Ishikawa (cell line): ENCODE measurements around the gene TMEM40.

Experiments
- CEBPB ChIP-seq: IDR thresholded peaks from 2 replicates; pipeline ENCODE4 v1.6.1; 2012
- CREB1 ChIP-seq: IDR thresholded peaks from 2 replicates; pipeline ENCODE4 v1.6.1; 2012; ENCODE audit warnings: low read depth
- EGR1 ChIP-seq: IDR thresholded peaks from 2 replicates; pipeline ENCODE4 v1.6.1; 2012
- EP300 ChIP-seq: IDR thresholded peaks from 2 replicates; pipeline ENCODE4 v1.6.1; 2012; ENCODE audit warnings: borderline replicate concordance
- FOXM1 ChIP-seq: IDR thresholded peaks from 2 replicates; pipeline ENCODE4 v1.6.1; 2012; ENCODE audit warnings: low read depth, borderline replicate concordance
- MAX ChIP-seq: IDR thresholded peaks from 2 replicates; pipeline ENCODE4 v1.6.1; 2012
- NFIC ChIP-seq: IDR thresholded peaks from 2 replicates; pipeline ENCODE4 v1.6.1; 2012
- RAD21 ChIP-seq: IDR thresholded peaks from 2 replicates; pipeline ENCODE4 v1.6.1; 2012; ENCODE audit warnings: low read depth
- REST ChIP-seq: IDR thresholded peaks from 2 replicates; pipeline ENCODE4 v1.6.1; 2012; ENCODE audit warnings: low read depth, mild to moderate bottlenecking
- TAF1 ChIP-seq: IDR thresholded peaks from 2 replicates; pipeline ENCODE4 v1.6.1; 2012; ENCODE audit warnings: low read depth, mild to moderate bottlenecking
- TCF12 ChIP-seq: IDR thresholded peaks from 2 replicates; pipeline ENCODE4 v1.6.1; 2012; ENCODE audit warnings: low read depth
- TEAD4 ChIP-seq: IDR thresholded peaks from 2 replicates; pipeline ENCODE4 v1.6.1; 2012
- USF1 ChIP-seq: IDR thresholded peaks from 2 replicates; pipeline ENCODE4 v1.6.1; 2012
- YY1 ChIP-seq: IDR thresholded peaks from 2 replicates; pipeline ENCODE4 v1.6.1; 2012; ENCODE audit warnings: low read depth
- ZBTB7A ChIP-seq: IDR thresholded peaks from 2 replicates; pipeline ENCODE4 v1.6.1; 2012; ENCODE audit warnings: low read depth

The TMEM40 gene

GRCh38 chr3:12797124-12797891, 38.2 kb upstream of the TMEM40 start:
- TF ChIP-seq YY1 = no peak
- no peak for TF ChIP-seq CEBPB
- no peak for TF ChIP-seq CREB1
- no peak for TF ChIP-seq USF1
- TF ChIP-seq FOXM1 = no peak
- TF ChIP-seq TAF1 = no peak
- no peak for TF ChIP-seq TEAD4
- no peak for TF ChIP-seq ZBTB7A
- TF ChIP-seq NFIC = no peak

GRCh38 chr3:12796171-12797123, 37.4 kb upstream of the TMEM40 start, which contains the start of gene CAND2:
Gene CAND2 (plus strand): TSS chr3:12796680. CDS start chr3:12796721, 41 bp downstream.
- TF ChIP-seq YY1 (peak; percentile 82), ZBTB7A (peak; percentile 70), MAX (0 out of 2 replicates have a peak, but pooled peaks have one; percentile 21), NFIC (no peak), CREB1 (no peak)

- TF ChIP-seq RAD21 = no peak
- no peak for TF ChIP-seq TCF12
- TF ChIP-seq CREB1 = no peak
- no peak for TF ChIP-seq ZBTB7A
- TF ChIP-seq NFIC = no peak
- no peak for TF ChIP-seq TAF1
- no peak for TF ChIP-seq REST
- no peak for TF ChIP-seq EP300
- no peak for TF ChIP-seq CEBPB
- TF ChIP-seq USF1 = no peak
- no peak for TF ChIP-seq EGR1
- no peak for TF ChIP-seq YY1
- TF ChIP-seq MAX = no peak
- TF ChIP-seq TEAD4 = no peak
- TF ChIP-seq FOXM1 = no peak
These were observed 34.6 kb upstream of the TMEM40 start for GRCh38 chr3:12793701-12794100.

- TF ChIP-seq NFIC (no peak), MAX (no peak), FOXM1 (no peak), REST (no peak), TEAD4 (no peak), TCF12 (no peak), YY1 (no peak), CREB1 (no peak), USF1 (no peak), TAF1 (no peak), EP300 (no peak), RAD21 (no peak), CEBPB (no peak), ZBTB7A (no peak), EGR1 (no peak)
These were observed 32.4 kb upstream of the TMEM40 start for GRCh38 chr3:12791430-12791829.
